Suppressor macrophage treated with lipopolysaccharide for 4 hours (primary cell): ENCODE data around the gene ADRA2C.

ENCODE experiments used
- DNase-seq: peaks from one replicate; pipeline ENCODE4 v3.0.0-alpha.2; 2020

ADRA2C gene

DNA sequence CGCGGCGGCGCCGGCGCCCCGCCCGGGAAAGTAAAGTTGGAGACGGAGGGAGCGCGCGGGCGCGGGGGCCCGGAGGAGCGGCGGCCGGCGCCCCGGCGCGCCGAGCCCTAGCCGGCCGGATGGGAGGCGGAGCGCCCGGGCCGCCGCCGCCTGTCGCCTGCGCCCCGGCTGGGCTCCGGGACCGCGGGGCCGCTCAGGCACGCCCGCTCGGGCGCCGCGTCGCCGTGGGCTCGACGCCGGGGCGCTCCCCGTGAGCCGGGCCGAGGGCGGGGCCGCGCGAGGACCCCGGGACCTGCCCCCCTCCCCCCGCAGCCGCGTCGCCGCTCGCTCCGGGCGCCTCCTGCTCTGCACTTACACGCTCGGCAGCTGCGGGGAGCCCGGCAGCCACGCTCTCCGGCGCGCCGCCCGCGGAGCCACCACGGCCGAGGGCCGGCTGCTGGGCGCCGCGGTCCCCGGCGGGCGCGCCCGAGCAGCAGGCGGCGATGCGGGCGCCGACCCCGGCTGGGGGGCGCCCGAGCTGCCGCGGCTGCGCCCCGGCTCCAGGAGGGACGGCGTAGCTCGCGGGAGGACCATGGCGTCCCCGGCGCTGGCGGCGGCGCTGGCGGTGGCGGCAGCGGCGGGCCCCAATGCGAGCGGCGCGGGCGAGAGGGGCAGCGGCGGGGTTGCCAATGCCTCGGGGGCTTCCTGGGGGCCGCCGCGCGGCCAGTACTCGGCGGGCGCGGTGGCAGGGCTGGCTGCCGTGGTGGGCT is at the start of gene ADRA2C:
ADRA2C (plus strand) TSS at position 350 of the 749 bp plus-strand sequence; CDS start at position 572, 222 bp downstream.
- DNase-seq, result no peak

DNA sequence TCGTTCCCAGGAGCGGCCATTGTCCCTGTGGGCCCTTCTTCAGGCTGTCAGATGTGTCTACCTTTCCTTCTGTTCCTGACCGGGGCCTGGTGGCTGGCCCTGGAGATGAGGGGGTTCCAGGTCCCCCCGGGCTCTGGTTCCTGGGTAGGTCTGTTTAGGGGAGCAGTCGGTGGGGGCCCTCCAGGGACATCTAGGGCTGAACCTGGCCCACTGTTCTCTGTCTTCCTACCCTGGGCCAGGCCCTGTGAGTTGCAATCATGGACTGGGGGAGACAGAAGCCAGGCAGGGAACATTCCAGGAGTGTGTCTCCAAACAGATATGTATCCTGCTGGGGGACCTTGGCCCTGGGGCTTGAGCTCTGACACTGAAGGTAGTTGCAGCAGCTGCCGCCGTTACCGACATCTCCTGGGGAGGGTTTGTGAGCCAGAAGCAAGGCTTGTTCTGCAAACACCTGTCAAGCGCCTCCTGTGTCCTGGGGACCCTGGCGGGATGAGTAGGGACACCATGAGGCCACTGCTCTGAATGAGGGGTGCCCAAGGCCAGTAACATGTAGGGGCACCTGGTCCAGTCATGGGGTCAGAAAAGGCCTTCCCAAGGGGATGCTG is 49.5 kb upstream of the ADRA2C start:
- DNase-seq, result no peak

DNA sequence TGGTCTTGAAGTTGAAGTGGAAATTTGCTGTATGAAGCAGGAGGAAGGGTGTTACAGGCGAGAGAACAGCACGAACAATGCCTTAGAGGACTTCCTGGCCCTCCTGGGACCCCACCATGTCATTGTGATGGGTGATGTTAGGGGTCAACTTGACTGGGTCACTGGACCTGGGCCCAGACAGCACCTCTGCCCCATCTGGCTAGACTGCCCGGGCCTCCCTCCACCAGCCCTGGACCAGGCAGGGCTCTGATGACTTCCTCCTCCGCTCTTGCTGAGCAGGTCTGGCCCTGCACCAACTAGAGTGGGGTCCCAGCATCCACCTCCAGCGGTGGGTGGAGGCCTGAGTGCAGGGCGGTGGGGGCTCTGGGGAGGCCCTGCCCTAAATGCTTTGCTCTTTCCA is 48.9 kb upstream of the ADRA2C start:
- no peak for DNase-seq

DNA sequence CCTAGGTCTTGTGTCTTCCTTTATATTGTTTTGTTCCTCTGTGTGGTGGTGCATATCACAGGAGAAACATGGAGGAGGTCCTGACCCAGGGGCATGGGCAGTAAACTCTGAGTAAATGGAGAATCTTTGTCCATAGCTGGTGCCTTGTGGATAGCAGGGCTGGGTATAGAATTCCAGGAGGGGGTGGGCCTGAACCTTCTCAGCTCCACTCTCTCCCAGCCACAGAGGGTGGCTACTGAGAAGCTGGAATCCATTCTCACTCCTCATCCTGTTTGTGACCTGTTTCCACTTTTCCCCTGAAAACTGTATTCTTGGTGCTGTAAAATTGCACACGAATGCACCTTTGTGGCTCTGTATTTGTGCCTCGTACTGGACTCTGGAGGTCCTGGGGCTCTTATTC is 47.7 kb upstream of the ADRA2C start:
- no peak for DNase-seq

DNA sequence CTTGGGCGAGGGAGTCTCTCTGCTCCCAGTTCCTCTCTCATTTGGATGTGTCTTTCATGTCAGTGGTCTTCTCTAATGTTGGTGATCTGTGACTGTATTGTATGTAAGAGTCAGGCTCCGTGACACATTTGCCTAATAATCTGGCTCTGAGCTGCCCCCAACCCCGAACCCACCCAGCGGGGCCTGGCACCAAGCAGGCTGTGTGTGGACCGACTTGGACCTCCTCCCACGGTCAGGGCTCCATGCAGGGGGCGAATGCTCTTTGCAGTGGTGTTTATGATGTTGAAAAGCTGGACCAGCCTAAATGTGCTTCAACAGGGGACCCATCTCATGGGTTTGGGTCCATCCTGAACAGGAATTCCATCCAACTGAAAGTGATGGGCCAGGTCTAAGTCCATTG is 47.0 kb upstream of the ADRA2C start:
- DNase-seq, result no peak

DNA sequence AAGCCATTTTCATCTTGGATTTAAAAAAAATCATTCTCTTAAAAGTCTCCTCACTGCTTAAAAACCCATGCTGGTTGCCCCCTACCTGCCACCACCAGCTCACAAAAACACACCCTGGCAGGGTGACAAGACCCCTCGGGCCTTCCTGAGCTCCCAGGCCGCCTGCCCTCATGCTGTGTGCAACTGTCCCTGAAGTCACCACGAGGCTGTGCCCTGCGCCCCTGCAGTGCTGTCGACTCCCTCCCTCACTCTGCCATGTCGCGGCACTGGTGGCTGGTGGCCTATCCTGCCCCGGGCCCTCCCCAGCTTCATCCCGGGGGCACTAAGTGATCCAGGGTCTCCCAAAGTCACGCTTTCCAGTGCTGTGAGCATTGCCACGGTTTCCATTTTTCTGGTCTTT is 46.3 kb upstream of the ADRA2C start:
- DNase-seq, result no peak

DNA sequence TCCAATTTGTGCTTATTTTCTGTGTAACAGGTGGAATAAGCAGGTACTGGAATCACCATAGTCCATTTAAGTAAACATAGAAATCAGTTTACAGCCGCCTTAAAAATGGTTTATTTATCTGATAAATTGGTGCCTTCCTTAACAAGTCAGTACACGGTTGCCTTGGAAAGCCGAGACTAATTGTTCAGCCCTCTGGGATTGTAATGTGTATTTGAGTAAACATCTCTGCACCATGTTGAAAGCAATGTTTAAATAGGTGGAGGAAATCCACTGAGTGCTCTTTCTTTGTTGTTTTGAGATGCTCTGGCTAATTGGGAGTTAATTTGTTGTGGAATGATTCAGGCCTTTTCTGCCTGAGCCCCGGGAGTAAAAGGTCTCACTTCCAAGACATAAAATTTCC is 45.7 kb upstream of the ADRA2C start:
- DNase-seq, result no peak

DNA sequence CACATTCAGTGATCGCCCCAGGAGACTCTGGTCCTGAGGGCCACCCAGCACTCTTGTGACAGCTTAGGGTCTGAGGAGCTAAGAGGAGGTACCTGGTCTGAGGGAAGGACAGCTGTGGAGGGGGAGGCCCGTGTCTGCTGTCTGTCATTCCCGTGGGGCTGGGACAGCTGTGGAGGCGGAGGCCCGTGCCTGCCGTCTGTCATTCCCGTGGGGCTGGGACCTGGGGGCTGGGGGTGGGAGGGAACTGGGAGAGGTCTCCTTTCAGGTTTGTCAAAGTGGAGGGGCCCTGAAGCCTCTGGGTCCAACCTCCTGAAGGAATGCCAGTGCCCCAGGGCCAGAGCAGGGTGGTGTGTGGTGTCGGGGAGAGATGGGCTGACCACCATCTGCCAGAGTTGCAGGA is 45.0 kb upstream of the ADRA2C start:
- no peak for DNase-seq

DNA sequence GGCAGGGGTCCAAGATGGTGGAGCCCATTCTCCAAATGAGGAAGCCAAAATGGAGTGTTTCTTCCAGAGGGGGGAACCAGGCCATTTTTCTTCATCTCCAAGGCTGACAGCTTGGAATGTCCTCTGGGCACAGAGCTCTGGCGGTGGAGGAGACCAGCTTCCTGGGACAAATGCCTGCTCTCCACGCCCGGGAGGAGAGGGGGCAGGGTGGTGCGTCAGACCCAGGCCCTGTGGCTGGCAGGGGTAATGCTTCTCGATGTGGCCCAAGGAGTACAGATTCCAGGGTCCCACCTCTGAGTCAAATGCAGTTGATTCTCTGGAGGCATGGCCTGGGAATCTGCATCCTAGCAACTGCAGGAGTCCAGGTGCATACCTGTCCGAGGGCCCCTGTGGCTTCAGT is 44.6 kb upstream of the ADRA2C start:
- no peak for DNase-seq

DNA sequence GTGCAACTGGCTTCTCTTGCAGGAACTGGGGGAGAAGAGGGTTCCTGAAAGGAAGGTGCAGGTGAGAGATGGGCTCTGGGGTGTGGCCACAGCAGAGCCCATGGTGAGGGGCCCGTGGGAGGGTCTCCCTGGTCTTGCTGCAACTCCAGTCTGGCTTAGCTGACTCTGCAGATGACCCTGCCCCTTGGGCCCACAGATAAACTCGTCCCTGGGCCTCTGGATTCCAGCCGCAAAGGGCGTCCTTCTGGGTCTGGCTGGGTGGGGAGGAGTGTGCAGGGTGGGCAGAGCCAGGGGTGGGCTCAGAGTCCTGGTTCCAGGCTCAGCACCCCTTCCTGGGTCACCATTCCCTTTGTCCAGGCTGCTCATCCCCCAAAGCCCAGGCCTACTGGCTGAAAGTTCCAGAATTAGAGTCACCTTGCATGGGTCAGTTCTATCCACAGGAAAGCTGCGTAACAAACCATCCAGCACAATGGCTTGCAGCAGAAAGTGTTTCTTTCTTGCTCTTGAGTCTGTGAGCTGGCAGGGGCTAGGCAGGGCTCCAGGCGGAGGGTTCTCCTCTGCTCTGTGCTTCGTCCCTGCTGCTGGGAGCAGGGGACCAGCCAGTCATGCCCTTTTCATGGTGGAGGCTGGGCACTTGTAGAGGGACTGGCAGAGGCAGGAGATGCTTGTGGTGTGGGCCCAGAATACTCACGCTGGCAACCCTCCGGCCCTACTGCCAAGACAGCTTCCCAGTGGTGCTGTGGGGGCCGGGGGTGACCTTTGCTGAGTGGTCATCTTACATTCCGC is 43.5 kb upstream of the ADRA2C start:
- DNase-seq, result no peak

DNA sequence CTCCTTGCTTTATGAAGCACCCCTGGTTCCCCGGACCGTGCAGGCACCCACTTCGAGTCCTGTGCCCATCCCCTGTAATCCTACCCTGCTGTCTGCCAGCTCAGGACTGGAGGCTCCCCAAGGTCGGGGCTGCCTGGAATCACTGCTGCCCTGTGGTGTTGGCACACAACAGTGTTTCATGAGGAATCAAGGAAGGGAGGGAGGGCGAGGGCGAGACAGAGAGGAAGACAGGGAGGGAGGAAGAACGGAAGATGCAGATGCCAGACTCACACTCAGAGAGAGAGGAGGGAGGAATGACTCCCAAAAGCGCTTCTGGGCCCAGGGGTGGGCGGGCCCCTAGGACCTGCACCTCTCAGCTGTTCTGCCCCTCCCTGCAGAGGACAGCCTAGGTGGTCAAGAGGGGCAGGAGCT is 42.9 kb upstream of the ADRA2C start:
- DNase-seq, result no peak

DNA sequence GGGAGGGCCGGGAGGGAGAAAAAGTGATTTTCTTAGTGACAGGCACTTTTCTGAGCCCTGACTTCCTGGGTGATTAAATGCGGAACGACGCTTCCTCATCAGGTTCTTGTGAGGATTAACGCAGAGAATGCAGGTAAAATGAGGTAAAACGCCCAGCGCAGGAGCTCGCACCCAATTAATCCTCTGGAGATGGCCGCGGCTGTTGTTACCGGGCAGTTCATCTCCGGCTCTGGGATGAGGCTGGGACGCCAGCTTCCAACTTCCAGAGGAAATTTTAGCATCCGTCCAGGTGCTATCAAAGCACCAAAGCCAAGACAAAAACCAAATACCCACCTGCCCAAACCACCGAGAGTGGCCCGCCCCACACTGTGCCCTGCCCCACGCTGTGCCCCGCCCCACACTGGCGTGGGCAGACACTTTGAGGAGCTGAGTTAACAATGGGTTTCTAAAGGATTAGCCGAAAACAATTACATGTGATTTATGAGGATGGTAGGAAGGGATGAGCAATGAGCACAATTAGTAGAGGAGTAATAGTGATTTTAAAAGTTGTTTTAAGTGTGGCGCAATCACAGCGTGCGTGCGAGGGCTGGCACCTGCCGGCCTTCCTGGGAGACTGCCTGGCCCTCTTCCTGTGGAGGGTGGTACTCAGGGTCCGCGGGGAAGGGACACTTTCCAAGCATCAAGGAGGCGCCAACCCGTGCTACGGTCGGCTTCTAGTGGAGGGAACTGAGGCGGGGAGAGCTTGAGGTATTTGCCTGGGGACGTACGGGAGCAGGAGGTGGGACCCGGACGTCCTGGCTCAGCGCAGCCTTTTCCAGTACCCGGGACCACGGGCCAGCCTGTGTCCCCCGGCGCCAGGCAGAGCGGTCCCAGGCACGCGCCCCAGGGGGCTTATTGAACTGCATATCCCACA is 41.6 kb upstream of the ADRA2C start:
- no peak for DNase-seq

DNA sequence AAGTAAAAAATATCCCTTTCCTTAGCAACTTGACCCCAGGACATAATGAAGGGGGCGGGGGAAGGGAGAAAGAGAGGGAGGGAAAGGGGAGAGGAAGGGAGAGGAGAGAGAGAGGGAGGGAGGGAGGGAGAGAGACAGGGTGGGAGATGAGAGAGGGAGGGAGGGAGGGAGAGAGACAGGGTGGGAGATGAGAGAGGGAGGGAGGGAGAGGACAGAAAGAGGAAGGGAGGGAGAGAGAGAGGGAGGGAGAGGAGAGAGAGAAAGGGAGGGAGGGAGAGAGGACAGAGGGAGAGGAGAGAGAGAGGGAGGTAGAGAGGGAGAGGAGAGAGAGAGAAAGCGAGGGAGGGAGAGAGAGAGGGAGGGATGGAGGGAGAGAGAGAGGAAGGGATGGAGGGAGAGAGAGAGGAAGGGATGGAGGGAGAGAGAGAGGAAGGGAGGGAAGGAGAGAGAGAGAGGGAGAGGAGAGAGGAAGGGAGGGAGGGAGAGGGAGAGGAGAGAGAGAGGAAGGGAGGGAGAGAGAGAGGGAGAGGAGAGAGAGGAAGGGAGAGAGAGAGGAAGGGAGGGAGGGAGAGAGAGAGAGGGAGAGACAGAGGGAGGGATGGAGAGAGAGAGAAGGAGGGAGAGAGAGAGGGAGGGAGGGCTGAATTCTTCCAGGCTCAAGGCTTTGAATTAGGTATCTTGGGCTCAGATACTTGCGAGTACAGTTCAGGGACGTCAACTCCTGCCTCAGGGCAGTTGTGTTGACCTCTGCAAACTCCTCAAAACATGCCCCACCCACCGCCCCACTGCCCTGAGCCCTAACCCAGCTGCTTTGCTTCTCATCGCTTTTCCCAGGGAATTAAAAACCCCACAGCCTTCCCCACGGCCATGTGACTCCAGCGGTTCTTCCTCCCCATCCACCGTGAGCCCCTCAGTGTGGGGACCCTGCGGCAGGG is 40.0 kb upstream of the ADRA2C start:
- no peak for DNase-seq

DNA sequence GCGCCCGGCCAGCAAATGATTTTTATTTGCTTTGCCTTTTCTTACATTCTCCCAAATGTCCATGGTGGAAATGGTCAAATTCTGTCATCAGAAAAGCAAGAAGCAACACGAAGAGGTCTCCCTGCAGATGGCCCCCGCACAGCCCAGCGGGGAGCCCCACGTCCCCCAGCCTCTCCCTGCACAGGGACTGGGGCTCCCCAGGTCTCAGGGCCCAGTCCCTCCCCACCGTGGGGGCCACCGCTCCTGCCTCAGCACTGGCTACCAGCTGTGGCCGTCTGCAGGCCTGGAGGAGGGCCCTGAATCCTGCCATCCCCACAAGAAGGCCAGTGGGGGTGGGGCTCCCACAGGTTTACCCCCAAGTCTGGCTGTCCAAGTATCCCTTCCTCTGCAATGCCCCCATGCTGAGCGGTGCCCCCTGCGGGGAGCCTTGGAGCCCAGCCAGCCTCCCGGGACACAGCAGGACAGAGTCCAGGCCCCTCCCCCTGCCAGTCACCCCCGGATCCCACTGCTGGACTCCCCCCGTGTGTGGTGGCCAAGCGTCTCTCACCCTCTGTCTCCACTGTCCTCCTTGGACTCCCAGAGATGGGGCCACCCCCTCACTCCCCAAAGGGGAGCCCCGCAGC is 38.2 kb upstream of the ADRA2C start:
- DNase-seq, result no peak

DNA sequence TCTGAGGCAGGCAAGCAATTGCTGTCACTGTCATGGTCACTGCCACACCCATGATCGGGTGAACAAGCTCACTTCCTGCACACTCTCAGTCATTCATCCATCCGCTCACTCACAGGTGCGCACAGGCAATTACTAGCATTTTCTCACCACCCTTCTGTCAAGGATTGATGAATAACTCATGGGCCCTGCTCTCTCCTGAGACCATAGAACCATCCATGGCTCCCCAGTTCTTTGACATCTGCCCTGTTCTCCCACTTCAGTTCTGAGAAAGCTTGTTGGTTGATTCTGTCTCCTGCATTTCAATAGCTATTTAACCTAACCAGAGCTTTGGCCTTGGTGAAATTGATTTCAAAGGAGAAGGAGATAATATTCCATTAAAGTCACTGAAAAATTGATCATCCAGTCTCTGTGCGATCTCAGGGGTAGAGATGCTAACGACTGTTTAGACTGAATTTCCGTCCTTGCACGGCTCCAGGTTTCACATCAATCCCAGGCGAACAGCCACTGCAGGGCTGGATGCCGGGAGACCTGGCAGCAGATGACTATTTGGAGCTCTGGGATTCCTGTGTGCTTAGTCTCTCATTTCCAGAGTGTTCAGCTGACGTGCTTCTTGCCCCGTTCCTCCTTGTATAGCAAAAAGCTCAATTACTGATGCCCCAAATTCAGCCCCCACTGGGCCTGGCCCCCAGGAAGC is 36.9 kb upstream of the ADRA2C start:
- no peak for DNase-seq

DNA sequence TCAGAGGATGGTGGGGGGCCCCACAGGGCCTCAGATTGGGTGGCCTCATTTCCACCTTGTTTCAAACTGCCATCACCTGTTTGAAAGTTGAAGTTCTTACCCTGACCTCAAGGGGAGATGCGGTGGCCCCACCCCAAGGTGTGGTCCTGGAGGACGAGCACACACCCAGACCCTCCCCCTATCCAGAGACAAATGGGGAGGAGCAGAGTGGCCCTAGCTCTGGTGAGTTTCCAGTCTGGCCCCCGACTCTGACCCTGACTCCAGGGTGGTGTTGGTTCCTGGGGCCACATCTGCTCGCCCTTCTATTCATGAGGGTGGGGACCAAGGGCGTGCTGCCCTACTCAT is 36.3 kb upstream of the ADRA2C start:
- DNase-seq, result no peak

DNA sequence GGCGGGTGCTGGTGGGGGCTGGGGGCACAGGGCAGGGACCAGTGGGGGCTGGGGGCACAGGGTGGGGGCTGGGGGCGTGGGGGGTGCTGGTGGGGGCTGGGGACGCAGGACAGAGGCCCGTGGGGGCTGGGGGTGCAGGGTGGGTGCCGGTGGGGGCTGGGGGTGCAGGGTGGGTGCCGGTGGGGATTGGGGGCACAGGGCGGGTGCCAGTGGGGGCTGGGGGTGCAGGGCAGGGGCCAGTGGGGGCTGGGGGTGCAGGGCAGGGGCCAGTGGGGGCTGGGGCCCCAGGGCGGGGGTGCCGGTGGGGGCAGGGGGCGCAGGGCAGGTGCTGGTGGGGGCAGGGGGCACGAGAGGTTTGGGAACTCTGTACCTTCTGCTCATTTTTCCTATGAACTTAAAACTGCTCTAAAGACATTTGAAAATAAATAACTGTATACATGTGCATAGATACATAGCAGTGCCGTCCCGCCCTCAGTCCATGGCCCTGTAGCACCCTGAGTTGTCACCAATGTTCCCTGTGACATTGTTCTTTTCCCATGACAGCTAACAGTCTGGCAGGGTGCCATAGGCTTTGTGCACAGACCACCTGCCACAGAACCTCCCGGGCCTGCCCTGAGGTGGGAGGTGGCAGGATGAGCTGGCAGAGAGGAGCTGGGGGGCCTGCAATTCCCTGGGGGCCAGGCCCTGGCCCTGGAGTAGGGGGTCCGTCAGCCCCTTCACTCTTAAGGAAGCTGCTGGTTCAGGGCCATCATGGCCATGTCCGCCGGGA is 35.6 kb upstream of the ADRA2C start:
- DNase-seq, result no peak

DNA sequence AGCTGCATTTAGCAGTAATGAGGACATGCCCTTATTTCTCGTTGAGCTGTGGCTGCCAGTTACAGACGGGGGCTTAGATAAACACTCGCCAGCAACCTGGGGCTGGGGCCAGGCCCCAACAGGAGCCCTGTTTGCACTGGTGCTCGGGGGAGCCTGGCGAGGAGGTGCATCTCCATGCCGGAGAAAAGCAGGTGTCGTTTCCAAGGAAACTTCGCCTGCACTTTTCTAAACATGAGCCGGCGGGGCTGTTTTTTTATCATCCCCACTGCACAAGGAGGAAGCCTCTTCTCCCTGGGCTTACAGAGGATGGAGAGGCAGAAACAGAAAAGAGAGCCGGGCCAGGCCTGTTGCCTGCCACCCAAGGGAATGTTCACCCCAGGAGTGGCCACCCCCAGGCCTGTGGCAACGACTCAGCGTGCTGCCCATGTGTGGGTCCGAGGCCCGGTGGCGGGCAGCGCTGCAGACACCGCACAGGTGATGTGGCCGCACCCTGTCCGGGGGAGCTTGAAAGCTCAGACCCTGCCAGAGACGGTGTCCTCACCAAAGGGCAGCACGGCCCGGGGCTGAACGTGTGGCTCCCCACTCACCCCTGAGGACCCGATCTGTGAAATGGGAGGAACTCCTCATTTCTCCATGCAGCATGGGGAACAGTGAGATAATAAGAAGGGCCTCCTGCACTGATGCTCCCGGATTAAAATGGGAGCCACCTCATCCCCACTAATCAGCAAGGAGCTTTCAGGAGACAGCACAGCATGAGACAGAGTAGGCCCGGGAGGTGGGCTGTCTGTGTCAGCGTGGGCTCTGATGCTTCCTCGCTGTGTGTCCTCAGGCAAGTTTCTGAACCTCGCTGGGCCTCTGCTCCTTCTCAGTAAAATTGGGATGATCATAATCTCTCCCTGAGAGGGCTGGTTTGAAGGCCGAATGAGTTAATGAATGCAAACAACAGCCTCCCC is 33.8 kb upstream of the ADRA2C start:
- DNase-seq, result no peak

DNA sequence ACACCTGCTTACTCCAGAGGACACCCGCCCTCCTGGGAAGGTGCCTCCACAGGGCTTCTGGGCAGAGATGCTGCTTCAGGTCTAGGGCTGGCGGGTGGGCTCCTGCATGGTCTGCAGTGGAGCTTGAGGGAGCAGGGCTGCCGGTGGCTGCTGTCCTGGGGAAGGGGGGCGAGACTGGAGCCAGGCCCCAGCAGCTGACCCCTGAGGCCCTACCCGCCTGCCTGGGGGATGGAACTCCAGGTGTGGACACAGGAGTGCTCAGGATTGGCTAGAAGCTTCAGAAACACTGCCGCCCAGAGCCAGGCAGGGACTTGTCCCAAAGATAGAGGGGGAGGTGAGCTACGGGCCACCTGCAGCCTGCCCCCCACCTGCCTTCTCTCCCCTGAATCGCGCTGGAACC is 33.0 kb upstream of the ADRA2C start:
- DNase-seq, result no peak
